Right lung (tissue), 5 donors: ENCODE data around the gene TOR1A. TPM values are rescaled to one million over a fixed set of nuclear protein-coding genes. Genes with fewer than 3 reads are reported as not detected.
"Not testable (repeated sequence)": the region's sequence is repeated elsewhere in the genome, so short reads cannot be mapped to it uniquely, and the experiment has no call there.

Experiments used
- DNase-seq, 2 donors: peaks; one replicate each; pipeline ENCODE4 v3.0.0-alpha.2; 2013
- polyA plus RNA-seq, 5 donors: library from polyadenylated mRNA; unstranded; fragments of 120-200 nt; gene quantifications; one replicate each; pipeline versions ENCODE4 v1.2.1 to v1.2.3, GENCODE V29; 2013; ENCODE audit warnings: inconsistent platforms in 1 of 5, low replicate concordance in 1 of 5; ENCODE audit not compliant: insufficient read length in 5 of 5, insufficient read depth in 1 of 5

Gene TOR1A
- polyA plus RNA-seq, 5 donors: 38.1 to 44.4 (median 38.9) TPM

GRCh38 chr9:129826759-129827158 is 2.8 kb upstream of the TOR1A start:
- no peak for DNase-seq

- no peak for DNase-seq
Measured at GRCh38 chr9:129826344-129826743, 2.4 kb upstream of the TOR1A start.

DNA sequence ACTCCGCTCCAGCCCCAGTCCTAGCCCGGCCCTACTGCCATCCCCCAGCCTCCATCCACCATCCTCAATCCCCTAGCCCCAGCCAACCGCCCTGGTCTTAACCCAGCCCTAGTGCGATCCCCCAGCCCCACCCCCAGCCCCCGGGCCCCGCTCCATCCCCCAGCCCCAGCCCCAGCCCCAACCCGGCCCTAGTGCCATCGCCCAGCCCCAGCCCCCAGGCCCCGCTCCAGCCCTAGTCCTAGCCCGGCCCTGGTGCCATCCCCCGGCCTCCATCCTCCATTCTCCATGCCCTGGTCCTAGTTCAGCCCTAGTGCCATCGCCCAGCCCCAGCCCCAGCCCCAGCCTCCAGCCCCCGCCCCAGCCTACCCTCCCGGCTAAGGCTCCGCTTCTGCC is 398 bp downstream of the TOR1A start:
- no peak for DNase-seq

- no peak for DNase-seq
Measured at GRCh38 chr9:129822898-129823541, 916 bp downstream of the TOR1A start.

- DNase-seq: no peak
Measured at GRCh38 chr9:129816501-129817435, 7.2 kb downstream of the TOR1A start.

DNA sequence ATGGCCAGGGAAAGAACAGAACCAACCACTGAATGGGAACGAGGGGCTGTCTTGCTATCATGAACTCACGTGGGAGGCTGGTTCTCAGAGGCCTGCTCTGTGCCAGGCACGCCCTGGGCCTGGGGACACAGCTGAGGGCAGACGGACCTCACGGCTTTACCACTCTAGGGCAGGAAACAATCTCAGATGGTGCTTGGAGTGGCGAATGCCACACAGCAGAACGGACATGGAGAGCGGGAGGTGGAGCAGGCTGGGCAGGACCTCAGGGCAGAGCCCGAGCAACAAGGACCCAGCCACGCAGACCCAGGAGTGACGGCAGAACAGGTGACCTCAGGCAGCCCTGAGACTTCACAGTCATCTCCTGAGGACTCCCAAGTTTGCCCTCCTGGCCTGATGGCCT is 8.7 kb downstream of the TOR1A start:
- DNase-seq: no peak

DNA sequence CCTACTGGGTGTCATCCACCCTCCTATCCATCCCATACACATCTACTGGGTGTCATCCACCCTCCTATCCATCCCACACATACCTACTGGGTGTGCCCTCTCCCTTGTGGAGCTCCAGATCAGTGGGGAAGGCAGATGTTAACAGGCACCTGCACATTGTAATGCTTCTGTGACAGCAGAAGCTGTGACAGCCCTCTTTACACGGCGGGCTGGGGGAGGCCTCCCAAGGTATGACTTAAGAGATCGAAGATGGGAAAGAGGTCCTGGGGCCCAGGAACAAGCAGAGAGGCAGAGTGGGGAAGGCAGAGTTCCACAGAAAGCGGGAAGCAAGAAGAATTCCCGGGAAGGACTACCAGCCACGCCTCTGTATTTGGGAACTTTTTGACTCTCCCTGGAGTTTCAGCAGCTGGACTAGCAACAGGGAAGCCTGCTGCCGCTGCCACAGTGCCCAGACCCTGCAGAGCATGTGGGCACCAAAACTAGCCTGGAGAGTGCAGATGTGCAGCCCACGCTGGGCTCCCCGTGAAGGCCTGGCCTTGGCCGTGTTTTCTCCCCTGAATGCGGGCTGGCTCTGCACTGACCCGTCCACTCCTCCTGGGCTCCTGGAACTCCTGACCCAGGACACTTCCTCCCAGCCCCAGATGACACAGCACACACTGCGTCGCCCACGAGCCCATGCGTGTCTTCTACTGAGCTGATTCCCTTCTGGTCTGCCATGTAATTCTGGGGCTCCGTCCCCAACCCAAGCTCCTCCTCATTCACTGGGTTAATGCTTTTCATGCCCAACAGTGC is 9.3 kb downstream of the TOR1A start:
- DNase-seq: no peak

DNA sequence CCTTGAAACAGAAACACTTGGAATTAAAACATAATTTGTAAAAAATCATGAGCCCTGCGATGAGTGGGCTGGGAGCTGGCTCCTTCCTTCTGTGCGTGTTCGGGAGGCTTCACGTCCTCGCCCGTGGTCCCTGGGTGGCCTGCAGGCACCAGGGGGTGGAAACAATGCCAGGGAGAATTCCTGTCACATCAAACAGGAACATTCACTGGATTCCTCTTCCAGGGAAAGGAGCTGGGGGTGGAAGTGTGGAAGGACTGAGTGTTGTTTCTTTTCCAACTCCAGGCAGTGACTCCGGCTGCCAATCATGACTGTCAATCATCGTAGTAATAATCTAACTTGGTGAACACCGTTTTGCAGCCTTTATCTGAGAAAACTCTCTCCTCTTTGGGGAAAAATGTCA is 10.3 kb downstream of the TOR1A start:
- no peak for DNase-seq

DNA sequence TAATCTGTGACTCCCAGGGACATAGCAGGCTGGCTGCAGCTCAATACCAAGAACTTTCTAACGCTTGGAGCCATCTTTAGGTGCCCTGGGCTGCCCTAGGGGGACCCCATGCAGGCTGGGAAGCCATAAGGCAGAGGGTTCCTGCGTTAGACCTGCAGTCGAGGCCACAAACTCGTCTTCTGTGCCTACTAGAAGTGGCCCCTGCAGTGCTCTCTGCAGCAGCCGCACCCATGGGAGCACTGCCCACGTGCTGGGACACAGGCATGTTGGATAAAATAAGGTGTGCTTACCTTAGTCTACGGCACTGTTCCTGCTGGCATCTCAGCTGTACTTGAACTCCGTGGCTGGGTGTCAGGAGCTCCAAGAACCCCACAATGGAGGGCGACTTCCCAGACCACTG is 11.6 kb downstream of the TOR1A start:
- DNase-seq: no peak

GRCh38 chr9:129811967-129812363 is 12.0 kb downstream of the TOR1A start:
- DNase-seq: no peak

- DNase-seq: no peak
Measured at GRCh38 chr9:129810788-129811187, 13.1 kb downstream of the TOR1A start.

- no peak for DNase-seq
Measured at GRCh38 chr9:129810116-129810515, 13.8 kb downstream of the TOR1A start.

GRCh38 chr9:129809346-129809745 is 14.6 kb downstream of the TOR1A start:
- DNase-seq: no peak

- no peak for DNase-seq
Measured at GRCh38 chr9:129806061-129806460, 17.9 kb downstream of the TOR1A start.

- DNase-seq: no peak
Measured at GRCh38 chr9:129803676-129804060, 20.3 kb downstream of the TOR1A start.

DNA sequence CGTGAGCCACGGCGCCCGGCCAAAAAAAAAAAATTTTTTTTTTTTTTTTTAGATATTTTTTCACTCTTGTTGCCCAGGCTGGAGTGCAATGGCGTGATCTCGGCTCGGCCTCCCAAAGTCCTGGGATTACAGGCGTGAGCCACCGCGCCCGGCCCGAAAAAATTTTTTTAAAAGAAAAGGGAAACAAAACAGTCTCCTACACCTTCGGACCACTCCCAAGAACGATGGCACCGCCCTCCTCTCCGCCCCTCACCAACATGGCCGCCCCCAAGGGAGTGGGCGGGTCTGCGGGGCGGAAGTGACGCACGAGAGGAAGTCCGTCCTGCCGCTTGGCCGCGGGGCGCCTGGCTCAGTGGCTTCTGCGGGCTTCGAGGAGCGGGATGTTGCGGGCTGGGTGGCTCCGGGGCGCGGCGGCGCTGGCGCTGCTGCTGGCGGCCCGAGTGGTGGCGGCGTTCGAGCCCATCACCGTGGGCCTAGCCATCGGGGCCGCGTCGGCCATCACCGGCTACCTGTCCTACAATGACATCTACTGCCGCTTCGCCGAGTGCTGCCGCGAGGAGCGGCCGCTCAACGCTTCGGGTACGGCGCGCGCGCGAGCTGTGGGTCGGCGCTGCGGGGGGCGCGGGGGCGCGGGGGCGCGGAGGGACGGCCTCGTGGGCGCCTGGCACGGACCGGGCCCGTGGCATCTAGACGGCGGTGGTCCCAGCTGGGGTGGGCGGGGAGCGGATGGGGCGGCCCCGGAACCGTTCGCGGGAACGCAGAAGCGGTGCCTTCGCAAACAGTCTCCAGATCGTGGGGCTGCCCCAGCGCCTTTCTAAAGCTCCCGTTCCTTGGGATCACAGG is 20.9 kb downstream of the TOR1A start, which contains the start of gene TOR1B:
TOR1B (plus strand) TSS at position 352 of the 843 bp plus-strand sequence; CDS start at position 381, 29 bp downstream.
- DNase-seq: peak; percentile 91 to 92

GRCh38 chr9:129801504-129801903 is 22.4 kb downstream of the TOR1A start:
- DNase-seq: no peak

DNA sequence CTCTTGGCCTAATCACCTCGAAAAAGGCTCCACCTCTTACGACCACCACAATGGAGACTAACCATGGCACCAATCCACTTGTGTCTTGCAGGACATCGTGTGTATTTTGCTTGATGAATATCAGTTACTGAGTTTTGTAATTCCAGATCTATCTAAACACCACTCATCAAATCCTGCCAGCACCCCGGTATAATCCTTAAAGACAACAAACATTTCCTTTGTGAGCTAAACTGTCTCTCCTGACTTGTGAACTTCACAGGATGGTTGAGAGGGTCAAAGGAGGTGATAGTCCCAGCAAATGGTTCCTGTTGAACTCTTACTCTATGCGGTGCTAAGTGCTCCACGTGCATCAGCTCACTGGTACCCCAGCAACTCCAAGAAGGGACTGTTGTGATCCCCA is 25.0 kb downstream of the TOR1A start:
- DNase-seq: no peak

DNA sequence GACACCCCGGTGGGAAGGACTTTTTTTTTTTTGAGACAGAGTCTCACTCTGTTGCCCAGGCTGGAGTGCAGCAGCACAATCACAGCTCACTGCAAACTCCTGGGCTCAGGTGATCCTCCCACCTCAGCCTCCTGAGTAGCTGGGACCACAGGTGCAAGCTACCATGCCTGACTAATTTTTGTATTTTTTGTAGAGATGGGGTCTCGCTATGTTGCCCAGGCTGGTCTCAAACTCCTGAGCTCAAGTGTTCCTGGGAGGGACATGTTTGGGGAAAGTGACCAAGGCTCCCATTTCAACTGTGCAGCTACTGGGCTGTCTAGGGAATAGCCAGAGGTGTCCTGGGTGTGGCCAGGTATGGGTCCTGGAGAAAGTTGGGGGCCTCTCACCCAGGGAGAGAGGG is 27.9 kb downstream of the TOR1A start:
- DNase-seq: not testable (repeated sequence)

DNA sequence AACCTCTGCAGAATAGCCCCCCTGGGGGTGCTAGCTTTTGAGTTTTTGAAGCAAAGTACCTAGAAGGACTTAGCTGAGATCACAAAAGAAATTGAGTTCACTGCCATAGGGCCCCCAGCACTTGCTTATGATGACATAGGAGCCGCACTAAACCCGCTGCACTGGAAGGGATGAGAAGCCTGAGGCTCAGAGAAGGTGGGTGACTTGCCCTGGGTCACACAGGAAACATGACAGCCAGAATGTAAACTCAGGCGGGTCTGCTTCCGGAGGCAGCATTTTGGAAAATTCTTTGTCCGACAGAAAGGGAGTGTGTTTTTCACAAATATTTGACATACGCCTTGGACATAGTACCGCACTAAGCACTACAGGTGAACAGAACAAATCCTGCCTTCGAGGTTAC is 29.4 kb downstream of the TOR1A start:
- no peak for DNase-seq

DNA sequence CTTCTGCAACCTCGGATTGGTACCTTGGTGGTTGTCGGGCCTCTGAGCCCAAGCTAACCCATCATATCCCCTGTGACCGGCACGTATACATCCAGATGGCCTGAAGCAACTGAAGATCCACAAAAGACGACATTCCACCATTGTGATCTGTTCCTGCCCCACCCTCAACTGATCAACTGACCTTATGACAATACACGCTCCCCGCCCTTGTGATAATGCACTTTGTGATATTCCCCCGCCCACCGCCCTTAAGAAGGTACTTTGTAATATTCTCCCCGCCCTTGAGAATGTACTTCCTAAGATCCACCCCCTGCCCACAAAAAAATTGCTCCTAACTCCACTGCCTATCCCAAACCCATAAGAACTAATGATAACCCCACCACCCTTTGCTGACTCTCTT is 37.5 kb downstream of the TOR1A start:
- no peak for DNase-seq
